GM12865 (cell line): ENCODE results near the gene PTPRM.

Experiments
- DNase-seq: peaks from one replicate; pipeline ENCODE4 v3.0.0; 2010; ENCODE audit warnings: low read depth
- H3K4me3 ChIP-seq: 2 replicates; pipeline ENCODE4 v1.5.1; 2011; ENCODE audit warnings: mild to moderate bottlenecking, low read depth, low read length, control low read depth
- CTCF ChIP-seq: IDR thresholded peaks from 2 replicates; pipeline ENCODE4 v1.5.1; 2011; ENCODE audit warnings: low read length, control low read depth, low read depth, inconsistent platforms; ENCODE audit not compliant: insufficient read depth; ENCODE audit errors: missing control alignments

The PTPRM gene

GRCh38 chr18:8162802-8163201 is 595.7 kb downstream of the PTPRM start:
- H3K4me3 ChIP-seq, result no peak overlapping the region
- DNase-seq, result no peak
- TF ChIP-seq CTCF, result no peak

- no peak for DNase-seq
- TF ChIP-seq CTCF, result no peak
- no peak overlapping the region for H3K4me3 ChIP-seq
These were observed 596.3 kb downstream of the PTPRM start for GRCh38 chr18:8163286-8163959.

- TF ChIP-seq CTCF, result no peak
- H3K4me3 ChIP-seq, result no peak overlapping the region
- no peak for DNase-seq
These were observed 598.0 kb downstream of the PTPRM start for GRCh38 chr18:8165095-8165494.

GRCh38 chr18:8167026-8167425 is 599.9 kb downstream of the PTPRM start:
- H3K4me3 ChIP-seq, result no peak overlapping the region
- no peak for DNase-seq
- no peak for TF ChIP-seq CTCF

GRCh38 chr18:8167673-8168072 is 600.6 kb downstream of the PTPRM start:
- DNase-seq, result no peak
- TF ChIP-seq CTCF, result no peak
- no peak overlapping the region for H3K4me3 ChIP-seq

- no peak for TF ChIP-seq CTCF
- no peak for DNase-seq
- H3K4me3 ChIP-seq, result no peak overlapping the region
These were observed 602.6 kb downstream of the PTPRM start for GRCh38 chr18:8169722-8170121.

- H3K4me3 ChIP-seq, result no peak overlapping the region
- TF ChIP-seq CTCF, result no peak
- no peak for DNase-seq
These were observed 607.7 kb downstream of the PTPRM start for GRCh38 chr18:8174771-8175170.
